ENCODE data around the gene GLE1.
"Not testable (repeated sequence)": the region's sequence is repeated elsewhere in the genome, so short reads cannot be mapped to it uniquely, and the experiment has no call there.

DNA sequence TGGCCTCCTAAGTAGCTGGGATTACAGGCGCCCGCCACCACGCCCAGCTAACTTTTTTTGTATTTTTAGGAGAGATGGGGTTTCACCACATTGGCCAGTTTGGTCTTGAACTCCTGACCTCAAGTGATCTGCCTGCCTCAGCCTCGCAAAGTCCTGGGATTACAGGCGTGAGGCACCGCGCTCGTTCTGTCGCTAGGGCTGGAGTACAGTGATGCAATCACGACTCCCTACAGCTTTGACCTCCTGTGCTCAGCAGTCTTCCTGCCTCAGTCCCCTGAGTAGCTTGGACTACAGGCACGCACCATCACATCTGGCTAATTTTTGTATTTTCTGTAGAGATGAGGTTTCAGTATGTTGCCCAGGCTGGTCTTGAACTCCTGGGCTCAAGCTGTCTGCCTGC lies 82.4 kb downstream of the GLE1 start:
- TF ChIP-seq, protein P1, sequence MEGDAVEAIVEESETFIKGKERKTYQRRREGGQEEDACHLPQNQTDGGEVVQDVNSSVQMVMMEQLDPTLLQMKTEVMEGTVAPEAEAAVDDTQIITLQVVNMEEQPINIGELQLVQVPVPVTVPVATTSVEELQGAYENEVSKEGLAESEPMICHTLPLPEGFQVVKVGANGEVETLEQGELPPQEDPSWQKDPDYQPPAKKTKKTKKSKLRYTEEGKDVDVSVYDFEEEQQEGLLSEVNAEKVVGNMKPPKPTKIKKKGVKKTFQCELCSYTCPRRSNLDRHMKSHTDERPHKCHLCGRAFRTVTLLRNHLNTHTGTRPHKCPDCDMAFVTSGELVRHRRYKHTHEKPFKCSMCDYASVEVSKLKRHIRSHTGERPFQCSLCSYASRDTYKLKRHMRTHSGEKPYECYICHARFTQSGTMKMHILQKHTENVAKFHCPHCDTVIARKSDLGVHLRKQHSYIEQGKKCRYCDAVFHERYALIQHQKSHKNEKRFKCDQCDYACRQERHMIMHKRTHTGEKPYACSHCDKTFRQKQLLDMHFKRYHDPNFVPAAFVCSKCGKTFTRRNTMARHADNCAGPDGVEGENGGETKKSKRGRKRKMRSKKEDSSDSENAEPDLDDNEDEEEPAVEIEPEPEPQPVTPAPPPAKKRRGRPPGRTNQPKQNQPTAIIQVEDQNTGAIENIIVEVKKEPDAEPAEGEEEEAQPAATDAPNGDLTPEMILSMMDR (IDR thresholded peaks at IDR 0.05), result not testable (repeated sequence)
- not testable (repeated sequence) for TF ChIP-seq ZFX (IDR thresholded peaks at IDR 0.05; ENCODE audit: borderline replicate concordance)

Measured in 22Rv1 (cell line).